Sigmoid colon (tissue), 4 donors: ENCODE measurements around the gene DSCAML1.

Source experiments
- CTCF ChIP-seq, 4 experiments: fragments of 450-650 bp in 3 of 4; fragments of 200-600 bp in 1 of 4; IDR thresholded peaks; one replicate each; pipeline ENCODE4 v1.5.1; 2016 to 2019; ENCODE audit warnings: antibody characterized with exemption in 4 of 4, mild to moderate bottlenecking in 3 of 4, moderate library complexity in 2 of 4
- EP300 ChIP-seq, 4 donors: sonication (generic); formaldehyde crosslinking; IDR thresholded peaks; one replicate each; pipeline ENCODE4 v1.6.1; 2017; ENCODE audit warnings: antibody characterized with exemption in 4 of 4
- POLR2A ChIP-seq, 2 donors: fragments of 450-650 bp; IDR thresholded peaks; one replicate each; pipeline ENCODE4 v1.6.1; 2016; ENCODE audit warnings: antibody characterized with exemption in 2 of 2, mild to moderate bottlenecking in 2 of 2, moderate library complexity in 2 of 2
- POLR2AphosphoS5 ChIP-seq, 4 donors: sonication (generic); formaldehyde crosslinking; IDR thresholded peaks; one replicate each; pipeline ENCODE4 v1.6.1; 2017; ENCODE audit warnings: antibody characterized with exemption in 4 of 4

GRCh38 chr11:117426297-117426685 lies 370.7 kb downstream of the DSCAML1 start:
- TF ChIP-seq POLR2AphosphoS5 (IDR thresholded peaks at IDR 0.05) (peak in 1 of 4 donors; percentile 14), CTCF (IDR thresholded peaks at IDR 0.05) (peak; percentile 84 to 98 (median 94)), POLR2A (IDR thresholded peaks at IDR 0.05) (no peak), EP300 (IDR thresholded peaks at IDR 0.05) (no peak)
